ENCODE measurements around the gene SNX15. TPM values are rescaled to one million over a fixed set of nuclear protein-coding genes. Genes with fewer than 3 reads are reported as not detected.

SNX15 gene
- total RNA-seq, 1 donor from 2014 or later: 24.1 TPM

GRCh38 chr11:65071907-65072630 is 44.8 kb downstream of the SNX15 start:
- intact Hi-C loops (cut with DNase I): no loop called here
- no peak for DNase-seq (ENCODE audit: extremely low spot score in 2 of 2)

GRCh38 chr11:65072631-65072966 is 45.4 kb downstream of the SNX15 start:
- TF ChIP-seq POLR2AphosphoS5 (IDR thresholded peaks at IDR 0.05; ENCODE audit: insufficient read depth in 1 of 2, low read depth in 1 of 2): no peak
- TF ChIP-seq CTCF (IDR thresholded peaks at IDR 0.05): no peak
- no peak for TF ChIP-seq POLR2A (IDR thresholded peaks at IDR 0.05)
- H3K4me1 ChIP-seq: no peaks in the 10 kb centered on the region
- no peaks in the 10 kb centered on the region for H3K9me3 ChIP-seq
- no peak overlapping the region for H3K27ac ChIP-seq
- H3K4me3 ChIP-seq: no peak overlapping the region
- no peaks in the 10 kb centered on the region for H3K36me3 ChIP-seq
- no peak for DNase-seq (ENCODE audit: extremely low spot score in 2 of 2)
- H3K27me3 ChIP-seq: no peaks in the 10 kb centered on the region
- intact Hi-C loops (cut with DNase I): no loop called here

More at GRCh38 chr11:65071907-65072630, 44.8 kb downstream of the SNX15 start:
- no peaks in the 10 kb centered on the region for H3K36me3 ChIP-seq
- H3K27ac ChIP-seq: no peak overlapping the region
- TF ChIP-seq CTCF (IDR thresholded peaks at IDR 0.05) (no peak), POLR2A (IDR thresholded peaks at IDR 0.05) (no peak), POLR2AphosphoS5 (IDR thresholded peaks at IDR 0.05; ENCODE audit: insufficient read depth in 1 of 2, low read depth in 1 of 2) (no peak)
- H3K9me3 ChIP-seq: no peaks in the 10 kb centered on the region
- H3K4me1 ChIP-seq: no peaks in the 10 kb centered on the region
- H3K27me3 ChIP-seq: no peaks in the 10 kb centered on the region
- no peak overlapping the region for H3K4me3 ChIP-seq

- no peak for DNase-seq (ENCODE audit: extremely low spot score in 2 of 2)
- H3K27ac ChIP-seq: no peak overlapping the region
- intact Hi-C loops (cut with DNase I): no loop called here
Observed at GRCh38 chr11:65077451-65077850, 50.2 kb downstream of the SNX15 start.

GRCh38 chr11:65078151-65078550 is 50.9 kb downstream of the SNX15 start:
- TF ChIP-seq POLR2AphosphoS5 (IDR thresholded peaks at IDR 0.05; ENCODE audit: insufficient read depth in 1 of 2, low read depth in 1 of 2) (no peak), CTCF (IDR thresholded peaks at IDR 0.05) (peak in 1 of 3 experiments; percentile 36)
- H3K27ac ChIP-seq: no peak overlapping the region
- no peaks in the 10 kb centered on the region for H3K36me3 ChIP-seq

More at GRCh38 chr11:65077451-65077850, 50.2 kb downstream of the SNX15 start:
- H3K4me1 ChIP-seq: no peaks in the 10 kb centered on the region
- H3K36me3 ChIP-seq: no peaks in the 10 kb centered on the region
- H3K4me3 ChIP-seq: no peak overlapping the region
- TF ChIP-seq POLR2A (IDR thresholded peaks at IDR 0.05) (no peak), CTCF (IDR thresholded peaks at IDR 0.05) (no peak), POLR2AphosphoS5 (IDR thresholded peaks at IDR 0.05; ENCODE audit: insufficient read depth in 1 of 2, low read depth in 1 of 2) (no peak)
- H3K27me3 ChIP-seq: no peaks in the 10 kb centered on the region
- no peaks in the 10 kb centered on the region for H3K9me3 ChIP-seq

GRCh38 chr11:65078786-65079342 is 51.6 kb downstream of the SNX15 start:
- TF ChIP-seq POLR2A (IDR thresholded peaks at IDR 0.05) (no peak), CTCF (IDR thresholded peaks at IDR 0.05) (no peak), POLR2AphosphoS5 (IDR thresholded peaks at IDR 0.05; ENCODE audit: insufficient read depth in 1 of 2, low read depth in 1 of 2) (no peak)
- Histone ChIP-seq H3K36me3 (no peaks in the 10 kb centered on the region), H3K4me3 (no peak overlapping the region), H3K27ac (no peak overlapping the region), H3K4me1 (peaks cover 6% of the 10 kb centered on the region), H3K9me3 (no peaks in the 10 kb centered on the region), H3K27me3 (no peaks in the 10 kb centered on the region)
- intact Hi-C loops (cut with DNase I): no loop called here
- no peak for DNase-seq (ENCODE audit: extremely low spot score in 2 of 2)

More at GRCh38 chr11:65078151-65078550, 50.9 kb downstream of the SNX15 start:
- Histone ChIP-seq H3K4me1 (peaks cover under 1% of the 10 kb centered on the region), H3K4me3 (no peak overlapping the region), H3K9me3 (no peaks in the 10 kb centered on the region), H3K27me3 (no peaks in the 10 kb centered on the region)
- DNase-seq (ENCODE audit: extremely low spot score in 2 of 2): no peak
- intact Hi-C loops (cut with DNase I): no loop called here
